ENCODE results near the gene STING1. TPM values are rescaled to one million over a fixed set of nuclear protein-coding genes. Genes with fewer than 3 reads are reported as not detected.

STING1 gene
- total and polyA plus RNA-seq, 2 of the 13 experiments (the other 11 are each of a cell fraction or from before 2014, with no cell fraction given) = 1.3 to 4.4 TPM

- peak; percentile 55 for TF ChIP-seq PAXIP1 (CRISPR knock-in tag; conservative IDR thresholded peaks at IDR 0.05)
- peak; percentile 25; the same call in 1 of the 2 replicates for TF ChIP-seq E2F1 (CRISPR knock-in tag; IDR thresholded peaks at IDR 0.05)
- TF ChIP-seq SATB2 (CRISPR knock-in tag; IDR thresholded peaks at IDR 0.05) = no peak
- TF ChIP-seq ZNF205 (CRISPR knock-in tag; IDR thresholded peaks at IDR 0.05) = peak; percentile 88
- no peak for TF ChIP-seq TMF1 (CRISPR knock-in tag; IDR thresholded peaks at IDR 0.05; ENCODE audit: low read depth)
- TF ChIP-seq ZNF710 (CRISPR knock-in tag; IDR thresholded peaks at IDR 0.05; ENCODE audit: borderline replicate concordance) = peak; percentile 76; the same call in 1 of the 2 replicates
- TF ChIP-seq HMGXB3 (CRISPR knock-in tag; IDR thresholded peaks at IDR 0.05; ENCODE audit: borderline replicate concordance) = peak; percentile 44; the same call in 1 of the 2 replicates
- TF ChIP-seq ZXDC (CRISPR knock-in tag; IDR thresholded peaks at IDR 0.05) = peak; percentile 77; the same call in 1 of the 2 replicates
- peak; percentile 51; the same call in 1 of the 2 replicates for TF ChIP-seq ZMAT3 (CRISPR knock-in tag; conservative IDR thresholded peaks at IDR 0.05)
- TF ChIP-seq ZFP90 (CRISPR knock-in tag; IDR thresholded peaks at IDR 0.05; ENCODE audit: borderline replicate concordance) = no peak; the same call in 1 of the 2 replicates
- TF ChIP-seq ZNF775 (CRISPR knock-in tag; IDR thresholded peaks at IDR 0.05; ENCODE audit: borderline replicate concordance) = no peak
- no peak for TF ChIP-seq ZNF441 (CRISPR knock-in tag; IDR thresholded peaks at IDR 0.05; ENCODE audit: borderline replicate concordance)
- no peak for TF ChIP-seq ISX (CRISPR knock-in tag; conservative IDR thresholded peaks at IDR 0.05)
These were observed 35.4 kb upstream of the STING1 start (continued) for GRCh38 chr5:139517683-139518564.

Data from HepG2 (cell line).